HG03565 (cell line): ENCODE data around the gene EML5.

ENCODE experiments used
- ATAC-seq: cut with Tn5 transposase; IDR thresholded peaks from one replicate; pipeline ENCODE4 v1.9.1; 2021; ENCODE audit warnings: mild to moderate bottlenecking, moderate library complexity; ENCODE audit not compliant: unreplicated experiment

EML5 gene

GRCh38 chr14:88729159-88729558 lies 63.6 kb downstream of the EML5 start:
- ATAC-seq, result no peak

- ATAC-seq, result no peak
Measured at GRCh38 chr14:88727057-88727456, 65.7 kb downstream of the EML5 start.

- no peak for ATAC-seq
Measured at GRCh38 chr14:88710709-88711108, 82.0 kb downstream of the EML5 start.

GRCh38 chr14:88707088-88707487 lies 85.7 kb downstream of the EML5 start:
- ATAC-seq, result no peak

- no peak for ATAC-seq
Measured at GRCh38 chr14:88706425-88706824, 86.3 kb downstream of the EML5 start.

- ATAC-seq, result no peak
Measured at GRCh38 chr14:88698651-88699050, 94.1 kb downstream of the EML5 start.

GRCh38 chr14:88695870-88696269 lies 96.9 kb downstream of the EML5 start:
- ATAC-seq, result no peak

GRCh38 chr14:88688386-88688785 lies 104.4 kb downstream of the EML5 start:
- no peak for ATAC-seq

DNA sequence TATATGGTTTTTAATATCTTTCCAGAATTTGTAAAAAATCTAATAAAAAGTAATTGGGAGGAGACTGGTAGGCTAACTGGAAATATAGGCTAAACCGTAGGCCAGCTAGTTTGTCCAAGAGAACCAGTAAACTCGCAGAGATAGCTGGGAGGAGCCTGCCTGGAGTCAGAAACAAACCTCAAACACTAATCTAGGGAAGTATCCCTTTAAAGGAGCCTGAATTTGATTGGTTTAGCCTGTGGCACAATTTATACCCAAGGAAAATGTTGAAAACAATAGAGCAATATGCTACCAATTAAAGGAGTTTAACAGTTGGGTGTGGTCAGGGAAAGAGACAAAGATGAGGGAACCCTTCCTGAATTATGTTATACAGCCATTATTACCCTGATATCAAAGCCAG lies 109.6 kb downstream of the EML5 start:
- no peak for ATAC-seq

- ATAC-seq, result no peak
Measured at GRCh38 chr14:88682495-88683114, 110.1 kb downstream of the EML5 start.

- ATAC-seq, result no peak
Measured at GRCh38 chr14:88681755-88682494, 110.8 kb downstream of the EML5 start.

- ATAC-seq, result no peak
Measured at GRCh38 chr14:88669346-88669745, 123.4 kb downstream of the EML5 start.

- ATAC-seq, result peak; percentile 63
Measured at GRCh38 chr14:88668448-88669116, 124.2 kb downstream of the EML5 start.

DNA sequence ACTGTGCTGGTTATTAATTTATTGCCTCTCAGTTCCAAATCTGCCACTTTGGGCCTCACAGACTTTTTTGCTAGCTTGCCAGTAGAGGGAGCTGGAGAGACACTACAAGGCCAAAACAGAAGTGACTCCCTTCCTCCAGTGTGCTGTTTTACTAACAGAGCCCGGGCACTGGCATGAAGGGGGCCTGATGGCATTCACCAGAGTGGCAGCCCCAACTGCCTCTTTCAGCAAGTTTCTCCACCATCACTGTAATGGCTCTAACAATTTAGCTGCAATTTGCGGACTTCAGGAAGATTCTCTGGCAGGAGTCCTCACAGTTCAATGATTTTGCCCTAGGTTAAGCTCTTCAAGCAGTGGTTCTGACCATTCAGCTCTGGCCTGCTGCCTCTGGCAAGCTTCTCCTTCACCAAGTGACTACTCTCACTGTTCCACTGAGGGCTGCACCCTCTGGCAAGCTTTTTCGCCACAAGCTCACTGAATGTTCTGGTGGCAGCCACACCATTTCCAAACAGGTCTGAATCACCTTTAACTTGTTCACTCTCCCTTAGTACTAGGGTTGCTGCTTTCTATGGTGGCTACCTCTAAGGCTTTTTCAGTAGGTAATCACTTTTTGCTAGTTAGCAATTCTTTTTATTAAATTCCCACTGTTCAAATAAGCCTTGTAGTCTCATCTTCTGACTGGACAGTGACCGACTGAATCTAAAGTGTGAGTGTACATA lies 125.0 kb downstream of the EML5 start:
- ATAC-seq, result peak; percentile 70

DNA sequence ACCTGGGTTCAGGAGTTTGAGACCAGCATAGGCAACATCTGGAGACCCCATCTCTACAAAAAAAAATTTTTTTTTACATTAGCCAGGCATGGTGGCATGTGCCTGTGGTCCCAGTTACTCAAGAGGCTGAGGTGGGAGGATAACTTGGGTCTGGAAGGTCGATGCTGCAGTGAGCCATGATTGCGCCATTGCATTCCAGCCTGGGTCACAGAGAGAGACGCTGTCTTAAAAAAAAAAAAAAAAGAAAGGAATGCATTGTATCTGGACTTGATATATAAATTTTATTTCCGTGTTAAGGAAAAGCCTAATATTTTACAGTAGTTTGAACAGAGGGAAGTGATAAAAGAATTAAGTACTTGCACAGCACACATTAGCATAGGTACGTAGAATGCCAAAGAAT lies 132.7 kb downstream of the EML5 start:
- no peak for ATAC-seq

- no peak for ATAC-seq
Measured at GRCh38 chr14:88639221-88639620, 153.5 kb downstream of the EML5 start.

DNA sequence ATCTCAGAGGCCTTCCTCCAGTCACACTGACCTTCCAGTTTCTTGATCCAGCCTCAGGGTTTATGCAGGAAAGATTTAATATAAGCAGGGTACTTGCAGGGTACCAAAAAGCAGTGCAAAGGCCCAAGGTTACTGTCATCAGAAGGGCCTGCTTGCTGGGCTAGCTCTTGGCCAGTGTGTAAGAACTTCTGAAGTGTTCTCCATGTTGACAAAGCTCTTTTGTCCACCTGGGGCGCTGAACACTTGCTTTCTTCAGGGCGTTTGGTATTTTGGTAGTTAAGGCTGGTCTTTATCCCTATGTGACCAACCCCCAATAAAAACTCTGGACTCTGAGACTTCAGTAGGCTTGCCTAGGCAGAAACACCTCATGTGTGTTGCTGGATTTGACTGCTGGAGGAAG lies 160.2 kb downstream of the EML5 start:
- ATAC-seq, result no peak

DNA sequence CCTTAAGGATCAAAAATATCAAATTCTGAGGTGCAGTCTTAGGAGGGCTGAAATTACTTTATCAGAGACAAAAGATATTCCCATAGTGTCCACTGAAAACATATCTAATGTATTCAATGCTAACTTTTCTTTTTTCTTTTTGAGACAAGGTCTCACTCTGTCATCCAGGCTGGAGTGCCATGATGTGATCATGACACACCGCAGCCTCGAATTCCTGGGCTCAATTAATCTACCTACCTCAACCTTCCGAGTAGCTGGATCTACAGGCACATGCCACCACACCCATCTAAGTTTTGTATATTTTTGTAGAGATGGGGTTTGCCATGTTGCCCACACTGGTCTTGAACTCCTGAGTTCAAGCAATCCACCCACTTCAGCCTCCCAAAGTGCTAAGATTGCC lies 161.7 kb downstream of the EML5 start:
- ATAC-seq, result no peak

DNA sequence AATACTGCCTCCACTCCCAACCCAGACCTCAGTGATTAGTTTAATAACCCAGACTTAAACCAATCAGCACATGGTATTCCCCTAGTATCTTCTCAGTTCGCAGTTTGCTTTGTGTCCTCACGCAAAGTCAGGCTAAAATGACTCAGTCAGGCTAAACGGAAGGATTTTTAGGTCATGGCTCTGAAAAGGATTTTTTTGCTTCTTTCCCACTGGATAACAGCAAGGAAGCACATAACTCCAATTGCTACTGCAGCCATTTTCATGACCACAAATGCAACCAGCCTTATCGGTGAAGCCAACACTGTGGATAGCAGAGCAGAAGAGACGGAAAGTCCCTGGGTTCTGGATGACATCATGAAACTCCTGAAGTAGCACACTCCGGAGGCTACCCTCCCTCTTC lies 162.2 kb downstream of the EML5 start:
- no peak for ATAC-seq

DNA sequence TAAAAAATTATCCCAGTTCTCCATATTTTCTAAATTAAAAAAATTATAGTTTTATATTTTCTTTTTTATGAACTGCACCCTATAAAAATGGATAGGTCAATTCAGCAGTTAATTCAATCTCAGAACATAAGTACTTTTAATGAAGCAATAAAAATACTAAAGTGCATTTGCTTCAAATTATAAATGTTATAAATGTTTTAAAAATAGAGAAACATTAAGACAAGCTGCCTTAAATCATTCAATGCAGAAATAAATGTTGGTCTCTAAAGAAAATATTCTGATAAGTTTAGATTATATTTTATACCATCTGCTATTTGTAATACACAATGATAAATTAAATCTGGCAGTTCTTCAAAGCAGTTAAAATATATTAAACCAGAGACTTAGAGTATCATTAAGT lies 164.3 kb downstream of the EML5 start:
- ATAC-seq, result no peak

- ATAC-seq, result no peak
Measured at GRCh38 chr14:88628033-88628432, 164.7 kb downstream of the EML5 start.

GRCh38 chr14:88625671-88626070 lies 167.1 kb downstream of the EML5 start:
- ATAC-seq, result no peak
